Lung (tissue), 12 donors: ENCODE measurements around the gene CHAC2. TPM values are rescaled to one million over a fixed set of nuclear protein-coding genes. Genes with fewer than 3 reads are reported as not detected.

Experiments
- ATAC-seq: fragments of 200-7000 bp; cut with Tn5 transposase; one replicate; pipeline ENCODE4 v1.9.1; 2020; ENCODE audit warnings: moderate number of reproducible peaks; ENCODE audit not compliant: insufficient read depth, low FRiP score
- DNase-seq, 3 donors: peaks; one replicate each; pipeline ENCODE4 v3.0.0-alpha.2; 2013 to 2017
- H3K27ac ChIP-seq, 2 donors: one replicate each; pipeline ENCODE4 v1.5.1; 2013; ENCODE audit warnings: mild to moderate bottlenecking in 2 of 2, moderate library complexity in 2 of 2, control low read depth in 1 of 2, inconsistent platforms in 1 of 2, low read depth in 1 of 2, low read length in 1 of 2
- H3K27me3 ChIP-seq, 3 donors: one replicate each; pipeline ENCODE4 v1.5.1; 2013; ENCODE audit warnings: low read length in 2 of 3; ENCODE audit not compliant: control insufficient read depth in 3 of 3, insufficient read depth in 3 of 3
- H3K36me3 ChIP-seq, 4 donors: one replicate each; pipeline ENCODE4 v1.5.1; 2013; ENCODE audit warnings: low read length in 4 of 4, mild to moderate bottlenecking in 1 of 4, moderate library complexity in 1 of 4; ENCODE audit not compliant: control insufficient read depth in 4 of 4, insufficient read depth in 4 of 4
- H3K4me1 ChIP-seq, 5 donors: one replicate each; pipeline ENCODE4 v1.5.1; 2013; ENCODE audit warnings: low read length in 5 of 5, mild to moderate bottlenecking in 2 of 5, moderate library complexity in 1 of 5; ENCODE audit not compliant: control insufficient read depth in 5 of 5, insufficient read depth in 5 of 5
- H3K4me3 ChIP-seq: one replicate; pipeline ENCODE4 v1.5.1; 2013; ENCODE audit warnings: mild to moderate bottlenecking, control low read depth, moderate library complexity
- H3K9ac ChIP-seq, 2 donors: one replicate each; pipeline ENCODE4 v1.5.1; 2013; ENCODE audit warnings: low read length in 2 of 2, control low read depth in 1 of 2; ENCODE audit not compliant: insufficient read depth in 1 of 2
- H3K9me3 ChIP-seq, 4 donors: one replicate each; pipeline ENCODE4 v1.5.1; 2013; ENCODE audit warnings: low read length in 3 of 4, mild to moderate bottlenecking in 1 of 4, moderate library complexity in 1 of 4; ENCODE audit not compliant: control insufficient read depth in 4 of 4, insufficient read depth in 3 of 4
- WGBS, 2 donors: extraction: QIAGEN DNeasy Blood & Tissue Kit; methylation state at CpG; one replicate each; pipeline ENCODE4 v1.1.7; 2013; 5-methylcytosine and 5-hydroxymethylcytosine counted together
- polyA plus RNA-seq, 2 donors: library from polyadenylated mRNA; stranded (reverse); fragments of 200-250 nt; gene quantifications; one replicate each; pipeline ENCODE4 v1.2.1, GENCODE V29; 2013
- total RNA-seq, 2 donors: library from RNA; depleted of rRNA in 1 of 2; stranded (reverse); fragments of >200 nt in 1 of 2; gene quantifications; one replicate each; pipeline ENCODE4 v1.2.1, GENCODE V29; 2014 to 2021
- TF ChIP-seq, protein P1 (sequence below): IDR thresholded peaks from 2 replicates; pipeline ENCODE4 v1.5.1; 2012; ENCODE audit warnings: mild to moderate bottlenecking; ENCODE audit errors: control extremely low read depth, extremely low read depth
- donor health status: control.
- donor health status: control.
- donor health status: Bipolar disorder and iron deficiency.
- donor health status: healthy.
- donor health status: DM: yes; HTN: yes; CAD: no.

The CHAC2 gene
- total and polyA plus RNA-seq, 4 donors, result 1.6 to 5.4 (median 4.4) TPM

DNA sequence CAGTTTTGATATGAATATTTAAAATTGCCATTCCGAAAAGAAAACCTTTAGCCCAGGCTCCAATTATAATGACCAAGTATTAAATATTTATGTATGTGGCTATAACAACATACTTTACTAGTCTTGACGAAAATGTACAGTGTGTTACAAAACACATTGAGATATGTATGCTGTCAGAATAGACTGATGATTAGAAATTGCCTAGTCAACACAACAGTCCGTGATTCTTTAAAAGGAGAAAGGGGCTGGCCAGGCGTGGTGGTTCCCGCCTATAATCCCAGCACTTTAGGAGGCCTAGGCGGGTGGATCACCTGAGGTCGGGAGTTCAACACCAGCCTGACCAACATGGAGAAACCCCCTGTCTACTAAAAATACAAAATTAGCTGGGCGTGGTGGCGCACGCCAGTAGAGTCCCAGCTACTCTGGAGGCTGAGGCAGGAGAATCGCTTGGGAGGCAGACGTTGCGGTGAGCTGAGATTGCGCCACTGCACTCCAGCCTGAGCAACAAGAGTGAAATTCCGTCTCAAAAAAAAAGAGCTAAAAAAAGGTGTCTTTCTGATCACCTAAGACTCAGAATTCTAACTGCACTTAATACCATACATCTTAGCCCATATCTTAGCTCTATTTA, 1.8 kb downstream of the CHAC2 start:
- Histone ChIP-seq H3K9me3 (no peaks in the 10 kb centered on the region), H3K27me3 (no peaks in the 10 kb centered on the region), H3K4me3 (no peak overlapping the region), H3K4me1 (peaks cover 0 to 12% (median 0%) of the 10 kb centered on the region in 5 donors), H3K9ac (no peak overlapping the region), H3K36me3 (peaks cover 0 to 2% (median 0%) of the 10 kb centered on the region in 4 donors), H3K27ac (no peak overlapping the region)
- TF ChIP-seq, protein P1, sequence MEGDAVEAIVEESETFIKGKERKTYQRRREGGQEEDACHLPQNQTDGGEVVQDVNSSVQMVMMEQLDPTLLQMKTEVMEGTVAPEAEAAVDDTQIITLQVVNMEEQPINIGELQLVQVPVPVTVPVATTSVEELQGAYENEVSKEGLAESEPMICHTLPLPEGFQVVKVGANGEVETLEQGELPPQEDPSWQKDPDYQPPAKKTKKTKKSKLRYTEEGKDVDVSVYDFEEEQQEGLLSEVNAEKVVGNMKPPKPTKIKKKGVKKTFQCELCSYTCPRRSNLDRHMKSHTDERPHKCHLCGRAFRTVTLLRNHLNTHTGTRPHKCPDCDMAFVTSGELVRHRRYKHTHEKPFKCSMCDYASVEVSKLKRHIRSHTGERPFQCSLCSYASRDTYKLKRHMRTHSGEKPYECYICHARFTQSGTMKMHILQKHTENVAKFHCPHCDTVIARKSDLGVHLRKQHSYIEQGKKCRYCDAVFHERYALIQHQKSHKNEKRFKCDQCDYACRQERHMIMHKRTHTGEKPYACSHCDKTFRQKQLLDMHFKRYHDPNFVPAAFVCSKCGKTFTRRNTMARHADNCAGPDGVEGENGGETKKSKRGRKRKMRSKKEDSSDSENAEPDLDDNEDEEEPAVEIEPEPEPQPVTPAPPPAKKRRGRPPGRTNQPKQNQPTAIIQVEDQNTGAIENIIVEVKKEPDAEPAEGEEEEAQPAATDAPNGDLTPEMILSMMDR, result no peak
- WGBS, 2 donors, result 86 to 92% methylated on average over 15 of the region's 15 CpGs
- ATAC-seq (no peak), DNase-seq (no peak)

DNA sequence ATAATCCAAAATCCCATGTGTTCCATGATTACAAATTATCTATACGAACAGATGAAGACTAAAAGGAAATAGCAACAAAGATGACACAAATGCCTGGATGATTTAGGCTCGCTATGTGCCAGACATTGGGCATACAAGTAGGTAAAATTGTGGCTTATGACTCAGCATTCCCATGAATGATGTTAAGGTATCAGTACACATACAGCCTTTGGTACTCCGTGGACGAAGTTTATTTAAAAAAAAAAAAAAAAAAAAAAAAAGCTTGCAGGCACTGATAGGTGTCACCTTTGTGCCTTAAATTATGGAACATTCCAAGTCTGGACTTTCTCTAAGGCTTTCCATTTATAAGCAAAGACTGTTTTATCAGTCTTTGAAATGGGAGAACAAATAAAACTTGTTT, 2.7 kb downstream of the CHAC2 start:
- H3K9ac ChIP-seq, result no peak overlapping the region
- TF ChIP-seq, protein P1, result no peak
- peaks cover 0 to 2% (median 0%) of the 10 kb centered on the region in 4 donors for H3K36me3 ChIP-seq
- H3K27me3 ChIP-seq, result no peaks in the 10 kb centered on the region
- no peak for ATAC-seq
- WGBS, 2 donors, result 82 to 87% methylated on average over 4 of the region's 4 CpGs
- H3K9me3 ChIP-seq, result no peaks in the 10 kb centered on the region
- peaks cover 0 to 12% (median 0%) of the 10 kb centered on the region in 5 donors for H3K4me1 ChIP-seq
- H3K27ac ChIP-seq, result no peak overlapping the region
- no peak for DNase-seq
- no peak overlapping the region for H3K4me3 ChIP-seq

DNA sequence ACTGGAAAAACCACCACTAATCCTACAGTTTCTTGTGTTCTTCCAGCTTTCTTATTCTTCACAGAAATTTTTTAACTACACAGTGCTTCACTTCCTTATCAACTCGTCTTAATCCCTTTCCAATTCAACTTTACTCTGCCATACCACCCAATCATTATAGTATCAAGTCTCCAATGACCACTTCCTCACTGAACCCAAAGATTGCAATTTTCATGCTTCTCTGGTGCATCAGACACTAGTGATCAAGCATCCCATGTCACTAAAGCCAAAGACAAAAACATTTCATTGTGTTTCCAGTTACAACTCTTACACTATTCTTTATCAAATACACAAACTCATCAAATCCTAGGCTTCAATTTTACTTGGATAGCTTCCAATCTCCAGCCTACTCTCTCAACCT, 9.5 kb downstream of the CHAC2 start:
- TF ChIP-seq, protein P1, result no peak
- DNase-seq (no peak), ATAC-seq (no peak)
- Histone ChIP-seq H3K4me1 (peaks cover 0 to 3% (median 0%) of the 10 kb centered on the region in 5 donors), H3K9ac (no peak overlapping the region), H3K27me3 (no peaks in the 10 kb centered on the region), H3K36me3 (peaks cover 0 to 17% (median 4%) of the 10 kb centered on the region in 4 donors), H3K9me3 (no peaks in the 10 kb centered on the region), H3K27ac (no peak overlapping the region), H3K4me3 (no peak overlapping the region)
- WGBS, 2 donors, result 40 to 53% methylated on average over 1 of the region's 1 CpG
